ENCODE results near the gene MORN1.

DNA sequence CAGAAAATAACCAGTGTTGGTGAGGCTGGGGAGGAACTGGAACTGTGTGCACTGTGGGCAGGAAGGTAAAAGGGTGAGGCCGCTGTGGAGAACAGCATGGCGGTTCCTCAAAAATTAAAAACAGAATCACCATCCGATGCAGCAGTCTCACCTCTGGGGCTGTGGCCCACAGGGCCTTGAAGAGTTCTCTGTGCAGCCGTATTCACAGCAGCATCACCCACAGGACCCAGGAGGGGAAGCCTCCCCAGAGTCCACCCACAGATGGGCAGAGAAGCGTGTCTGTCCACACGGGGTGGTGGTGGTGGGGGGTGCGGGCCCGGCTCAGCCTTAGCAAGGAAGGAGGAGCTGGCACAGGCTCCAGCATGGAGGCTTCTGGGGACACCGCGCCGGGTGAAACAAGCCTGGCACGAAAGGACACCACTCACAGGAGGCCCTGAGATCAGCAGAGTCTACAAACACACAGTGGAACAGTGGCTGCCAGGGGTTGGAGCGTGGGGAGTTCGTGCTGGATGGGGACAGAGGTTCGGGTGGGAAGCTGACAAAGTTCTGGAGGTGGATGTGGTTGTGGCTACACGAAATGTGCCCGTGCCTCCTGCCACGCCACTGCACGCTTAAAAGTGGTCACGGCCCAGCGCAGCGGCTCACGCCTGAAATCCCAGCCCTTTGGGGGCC lies 11.5 kb downstream of the MORN1 start:
- TF ChIP-seq, protein P1, sequence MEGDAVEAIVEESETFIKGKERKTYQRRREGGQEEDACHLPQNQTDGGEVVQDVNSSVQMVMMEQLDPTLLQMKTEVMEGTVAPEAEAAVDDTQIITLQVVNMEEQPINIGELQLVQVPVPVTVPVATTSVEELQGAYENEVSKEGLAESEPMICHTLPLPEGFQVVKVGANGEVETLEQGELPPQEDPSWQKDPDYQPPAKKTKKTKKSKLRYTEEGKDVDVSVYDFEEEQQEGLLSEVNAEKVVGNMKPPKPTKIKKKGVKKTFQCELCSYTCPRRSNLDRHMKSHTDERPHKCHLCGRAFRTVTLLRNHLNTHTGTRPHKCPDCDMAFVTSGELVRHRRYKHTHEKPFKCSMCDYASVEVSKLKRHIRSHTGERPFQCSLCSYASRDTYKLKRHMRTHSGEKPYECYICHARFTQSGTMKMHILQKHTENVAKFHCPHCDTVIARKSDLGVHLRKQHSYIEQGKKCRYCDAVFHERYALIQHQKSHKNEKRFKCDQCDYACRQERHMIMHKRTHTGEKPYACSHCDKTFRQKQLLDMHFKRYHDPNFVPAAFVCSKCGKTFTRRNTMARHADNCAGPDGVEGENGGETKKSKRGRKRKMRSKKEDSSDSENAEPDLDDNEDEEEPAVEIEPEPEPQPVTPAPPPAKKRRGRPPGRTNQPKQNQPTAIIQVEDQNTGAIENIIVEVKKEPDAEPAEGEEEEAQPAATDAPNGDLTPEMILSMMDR (IDR thresholded peaks at IDR 0.05): no peak
- TF ChIP-seq POLR2A (IDR thresholded peaks at IDR 0.05): no peak
